SK-N-SH treated with all-trans-retinoic acid at 6 μM for 48 hours (cell line): Measurements from ENCODE around the gene GRHL3.
"Not testable (repeated sequence)": the region's sequence is repeated elsewhere in the genome, so short reads cannot be mapped to it uniquely, and the experiment has no call there.

Source experiments
- TF ChIP-seq, protein P1 (sequence below): fragments of 250-450 bp; sonication (Bioruptor Pico); IDR thresholded peaks from 2 replicates; pipeline ENCODE4 v1.8.0; 2020; ENCODE audit warnings: mild to moderate bottlenecking, moderate library complexity, borderline replicate concordance
- TF ChIP-seq, protein P2 (sequence below): fragments of 250-450 bp; sonication (Bioruptor Pico); IDR thresholded peaks from 2 replicates; pipeline ENCODE4 v1.5.1; 2020; ENCODE audit warnings: low read depth, mild to moderate bottlenecking, moderate library complexity

GRCh38 chr1:24287779-24288178 is 31.4 kb upstream of the GRHL3 start:
- TF ChIP-seq, protein P1, sequence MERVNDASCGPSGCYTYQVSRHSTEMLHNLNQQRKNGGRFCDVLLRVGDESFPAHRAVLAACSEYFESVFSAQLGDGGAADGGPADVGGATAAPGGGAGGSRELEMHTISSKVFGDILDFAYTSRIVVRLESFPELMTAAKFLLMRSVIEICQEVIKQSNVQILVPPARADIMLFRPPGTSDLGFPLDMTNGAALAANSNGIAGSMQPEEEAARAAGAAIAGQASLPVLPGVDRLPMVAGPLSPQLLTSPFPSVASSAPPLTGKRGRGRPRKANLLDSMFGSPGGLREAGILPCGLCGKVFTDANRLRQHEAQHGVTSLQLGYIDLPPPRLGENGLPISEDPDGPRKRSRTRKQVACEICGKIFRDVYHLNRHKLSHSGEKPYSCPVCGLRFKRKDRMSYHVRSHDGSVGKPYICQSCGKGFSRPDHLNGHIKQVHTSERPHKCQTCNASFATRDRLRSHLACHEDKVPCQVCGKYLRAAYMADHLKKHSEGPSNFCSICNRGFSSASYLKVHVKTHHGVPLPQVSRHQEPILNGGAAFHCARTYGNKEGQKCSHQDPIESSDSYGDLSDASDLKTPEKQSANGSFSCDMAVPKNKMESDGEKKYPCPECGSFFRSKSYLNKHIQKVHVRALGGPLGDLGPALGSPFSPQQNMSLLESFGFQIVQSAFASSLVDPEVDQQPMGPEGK: not testable (repeated sequence)
- TF ChIP-seq, protein P2, sequence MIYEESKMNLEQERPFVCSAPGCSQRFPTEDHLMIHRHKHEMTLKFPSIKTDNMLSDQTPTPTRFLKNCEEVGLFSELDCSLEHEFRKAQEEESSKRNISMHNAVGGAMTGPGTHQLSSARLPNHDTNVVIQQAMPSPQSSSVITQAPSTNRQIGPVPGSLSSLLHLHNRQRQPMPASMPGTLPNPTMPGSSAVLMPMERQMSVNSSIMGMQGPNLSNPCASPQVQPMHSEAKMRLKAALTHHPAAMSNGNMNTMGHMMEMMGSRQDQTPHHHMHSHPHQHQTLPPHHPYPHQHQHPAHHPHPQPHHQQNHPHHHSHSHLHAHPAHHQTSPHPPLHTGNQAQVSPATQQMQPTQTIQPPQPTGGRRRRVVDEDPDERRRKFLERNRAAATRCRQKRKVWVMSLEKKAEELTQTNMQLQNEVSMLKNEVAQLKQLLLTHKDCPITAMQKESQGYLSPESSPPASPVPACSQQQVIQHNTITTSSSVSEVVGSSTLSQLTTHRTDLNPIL: not testable (repeated sequence)
